Esophagus muscularis mucosa (tissue), 4 donors: ENCODE measurements around the gene ZNF423. TPM values are rescaled to one million over a fixed set of nuclear protein-coding genes. Genes with fewer than 3 reads are reported as not detected.

Experiments
- DNase-seq: peaks from one replicate; pipeline ENCODE4 v3.0.0-alpha.2; 2017; ENCODE audit errors: extremely low spot score
- H3K27ac ChIP-seq, 4 donors: fragments of 200-600 bp; sonication (generic); replicated peaks in 1 of 4; 1 replicate in 3 of 4; 2 replicates in 1 of 4; pipeline ENCODE4 v1.5.1; 2016 to 2019; ENCODE audit warnings: mild to moderate bottlenecking in 1 of 4
- H3K27me3 ChIP-seq, 4 donors: fragments of 200-600 bp; sonication (generic); one replicate each; pipeline versions ENCODE4 v1.5.1 to v1.6.0; 2016 to 2019
- H3K36me3 ChIP-seq, 4 donors: fragments of 200-600 bp; sonication (generic); one replicate each; pipeline ENCODE4 v1.5.1; 2016 to 2019
- H3K4me1 ChIP-seq, 4 donors: fragments of 200-600 bp; sonication (generic); one replicate each; pipeline ENCODE4 v1.5.1; 2016 to 2019
- H3K4me3 ChIP-seq, 4 donors: fragments of 200-600 bp; sonication (generic); 1 replicate in 2 of 4; 2 replicates in 2 of 4; pipeline ENCODE4 v1.5.1; 2016 to 2019; ENCODE audit warnings: mild to moderate bottlenecking in 4 of 4, moderate library complexity in 1 of 4
- H3K9me3 ChIP-seq, 4 donors: fragments of 200-600 bp; sonication (generic); 1 replicate in 3 of 4; 2 replicates in 1 of 4; pipeline ENCODE4 v1.5.1; 2016 to 2019
- CTCF ChIP-seq, 3 experiments: fragments of 200-600 bp in 2 of 3; fragments of 450-650 bp in 1 of 3; sonication (generic) in 2 of 3; IDR thresholded peaks; one replicate each; pipeline ENCODE4 v1.5.1; 2017 to 2019; ENCODE audit warnings: antibody characterized with exemption in 3 of 3, mild to moderate bottlenecking in 2 of 3, moderate library complexity in 1 of 3
- EP300 ChIP-seq: sonication (generic); formaldehyde crosslinking; IDR thresholded peaks from one replicate; pipeline ENCODE4 v1.6.1; 2017; ENCODE audit warnings: antibody characterized with exemption
- POLR2A ChIP-seq: fragments of 450-650 bp; IDR thresholded peaks from one replicate; pipeline ENCODE4 v1.6.1; 2017; ENCODE audit warnings: antibody characterized with exemption, moderate library complexity, mild to moderate bottlenecking, low read depth
- POLR2AphosphoS5 ChIP-seq, 2 donors: sonication (generic); formaldehyde crosslinking; IDR thresholded peaks; one replicate each; pipeline ENCODE4 v1.6.1; 2017; ENCODE audit warnings: antibody characterized with exemption in 2 of 2
- WGBS: methylation state at CpG from one replicate; pipeline ENCODE4 v1.1.5; 2018; 5-methylcytosine and 5-hydroxymethylcytosine counted together
- intact Hi-C: fragments of 100-400 bp; cut with DNase I; formaldehyde crosslinking; loops from one replicate; pipeline ENCODE4 v1.15.1; 2023
- total RNA-seq, 4 donors: library from RNA; depleted of rRNA; stranded (reverse); fragments of >200 nt; gene quantifications; one replicate each; pipeline versions ENCODE4 v1.1.0 to v1.2.1, GENCODE V29; 2016

The ZNF423 gene
- total RNA-seq, 4 donors from 2014 or later = 8.7 to 22.5 (median 10.3) TPM

- Histone ChIP-seq H3K4me1 (peaks cover 0 to 25% (median 22%) of the 10 kb centered on the region in 4 donors), H3K27ac (no peak overlapping the region), H3K9me3 (no peaks in the 10 kb centered on the region), H3K4me3 (no peak overlapping the region), H3K36me3 (no peaks in the 10 kb centered on the region), H3K27me3 (peaks cover 0 to 5% (median 0%) of the 10 kb centered on the region in 4 donors)
- TF ChIP-seq POLR2A (no peak), EP300 (no peak), CTCF (IDR thresholded peaks at IDR 0.05) (no peak), POLR2AphosphoS5 (IDR thresholded peaks at IDR 0.05) (no peak)
- intact Hi-C loops = no loop called here
- 67% methylated on average over 4 of the region's 4 CpGs for WGBS
- DNase-seq = no peak
These were observed 6.8 kb upstream of the ZNF423 start for GRCh38 chr16:49862694-49863093.

GRCh38 chr16:49861299-49861698 lies 5.4 kb upstream of the ZNF423 start:
- H3K4me1 ChIP-seq = peaks cover 0 to 26% (median 24%) of the 10 kb centered on the region in 4 donors
- no peak for DNase-seq
- no peak overlapping the region for H3K27ac ChIP-seq
- peaks cover 0 to 5% (median 0%) of the 10 kb centered on the region in 4 donors for H3K27me3 ChIP-seq
- intact Hi-C loops = no loop called here
- H3K4me3 ChIP-seq = no peak overlapping the region
- TF ChIP-seq POLR2A (no peak), CTCF (IDR thresholded peaks at IDR 0.05) (no peak), EP300 (no peak), POLR2AphosphoS5 (IDR thresholded peaks at IDR 0.05) (no peak)
- H3K36me3 ChIP-seq = no peaks in the 10 kb centered on the region
- WGBS = 83% methylated on average over 6 of the region's 6 CpGs
- H3K9me3 ChIP-seq = no peaks in the 10 kb centered on the region

DNA sequence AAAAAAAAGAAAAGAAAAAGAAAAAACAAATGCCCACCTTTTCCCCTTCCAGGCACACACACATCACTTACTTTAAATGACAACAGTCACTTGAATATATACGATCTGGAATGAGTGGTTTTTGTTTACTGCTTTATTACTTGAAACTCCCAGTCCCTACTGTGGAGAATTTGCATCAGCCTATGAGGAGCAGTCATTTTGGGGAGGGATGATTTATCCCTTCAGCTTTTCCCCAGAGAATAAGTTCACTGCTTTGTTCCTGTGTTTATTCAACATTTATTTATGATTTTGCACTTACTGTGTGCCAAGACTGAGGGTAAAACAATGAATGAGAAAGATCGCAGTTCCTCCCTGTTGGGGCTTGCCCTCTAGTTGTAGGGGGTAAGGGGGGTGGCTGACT lies 4.7 kb upstream of the ZNF423 start:
- 69% methylated on average over 2 of the region's 2 CpGs for WGBS

GRCh38 chr16:49859125-49859811 lies 3.4 kb upstream of the ZNF423 start:
- no peak for DNase-seq
- Histone ChIP-seq H3K27me3 (peaks cover 0 to 5% (median 0%) of the 10 kb centered on the region in 4 donors), H3K9me3 (no peaks in the 10 kb centered on the region), H3K4me1 (peaks cover 5 to 34% (median 31%) of the 10 kb centered on the region in 4 donors), H3K36me3 (no peaks in the 10 kb centered on the region), H3K27ac (peak overlapping the region; percentile 94 to 97 (median 96)), H3K4me3 (peak overlapping the region; percentile 84 to 96 (median 87))
- TF ChIP-seq POLR2AphosphoS5 (IDR thresholded peaks at IDR 0.05) (peak; percentile 57 to 71), EP300 (no peak), CTCF (IDR thresholded peaks at IDR 0.05) (no peak), POLR2A (no peak)
- 7% methylated on average over 29 of the region's 30 CpGs for WGBS
- intact Hi-C loops = loop anchor here (5.0 kb wide), 4 partner anchors 107 to 367 kb away; no protein-coding TSS in a partner anchor

More for the DNA sequence above, 4.7 kb upstream of the ZNF423 start:
- Histone ChIP-seq H3K4me1 (peaks cover 0 to 29% (median 24%) of the 10 kb centered on the region in 4 donors), H3K36me3 (no peaks in the 10 kb centered on the region), H3K27ac (no peak overlapping the region), H3K9me3 (no peaks in the 10 kb centered on the region), H3K27me3 (peaks cover 0 to 5% (median 0%) of the 10 kb centered on the region in 4 donors), H3K4me3 (no peak overlapping the region)
- intact Hi-C loops = no loop called here
- no peak for DNase-seq
- TF ChIP-seq POLR2A (no peak), POLR2AphosphoS5 (IDR thresholded peaks at IDR 0.05) (no peak)

- no peak for TF ChIP-seq POLR2A
- peak in 1 of 2 donors; percentile 4 for TF ChIP-seq POLR2AphosphoS5 (IDR thresholded peaks at IDR 0.05)
- WGBS = 2% methylated on average over 27 of the region's 90 CpGs
These were observed 2.5 kb upstream of the ZNF423 start for GRCh38 chr16:49858200-49859124.

More at GRCh38 chr16:49858200-49859124, 2.5 kb upstream of the ZNF423 start:
- Histone ChIP-seq H3K4me1 (peaks cover 13 to 42% (median 39%) of the 10 kb centered on the region in 4 donors), H3K4me3 (peak overlapping the region; percentile 84 to 96 (median 87)), H3K9me3 (no peaks in the 10 kb centered on the region), H3K36me3 (no peaks in the 10 kb centered on the region), H3K27me3 (peaks cover 0 to 5% (median 0%) of the 10 kb centered on the region in 4 donors), H3K27ac (peak overlapping the region; percentile 94 to 97 (median 96))
- intact Hi-C loops = loop anchor here (5.0 kb wide), 4 partner anchors 106 to 366 kb away; no protein-coding TSS in a partner anchor
- DNase-seq = no peak
